HG03460 (cell line): ENCODE data around the gene HOXB9.

Experiments used
- ATAC-seq: cut with Tn5 transposase; IDR thresholded peaks from one replicate; pipeline ENCODE4 v1.9.1; 2021; ENCODE audit not compliant: unreplicated experiment

HOXB9 gene

DNA sequence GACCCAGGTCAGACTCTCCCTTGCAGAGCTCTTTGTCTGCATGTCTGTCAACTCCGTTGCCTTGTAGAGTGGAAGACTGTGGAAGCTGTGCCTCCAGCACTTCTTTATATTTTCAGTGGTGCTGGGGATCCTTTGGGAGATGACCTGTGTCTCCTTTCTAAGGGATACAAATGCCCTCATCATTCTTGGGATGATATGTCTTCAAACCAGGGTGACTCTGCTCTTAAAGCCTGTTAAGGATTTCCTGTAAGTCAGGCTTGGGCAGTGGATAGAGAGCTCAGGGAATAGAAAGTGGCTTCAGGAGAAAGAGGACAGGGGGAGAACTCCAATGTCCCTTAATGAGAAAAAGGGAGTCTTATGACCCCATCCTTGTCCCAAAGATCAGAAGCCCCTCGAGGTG, 37.6 kb downstream of the HOXB9 start:
- ATAC-seq = no peak

DNA sequence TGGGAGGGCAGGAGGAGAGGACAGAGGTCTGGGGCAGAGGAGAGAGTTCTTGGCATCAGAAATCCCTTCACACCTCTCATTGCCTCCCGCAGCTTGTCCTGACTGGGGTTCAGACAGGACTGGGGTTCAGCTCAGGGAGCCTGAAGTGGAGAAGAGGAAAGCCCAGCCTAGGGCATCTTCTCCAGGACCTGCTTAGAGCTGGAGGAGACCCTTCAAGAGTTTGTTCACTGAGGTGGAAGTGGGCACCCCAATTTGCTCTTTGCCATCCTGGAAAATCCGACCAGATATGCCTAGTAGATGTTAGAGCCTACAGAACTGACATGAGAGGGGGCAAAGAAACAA, 38.1 kb downstream of the HOXB9 start:
- no peak for ATAC-seq

DNA sequence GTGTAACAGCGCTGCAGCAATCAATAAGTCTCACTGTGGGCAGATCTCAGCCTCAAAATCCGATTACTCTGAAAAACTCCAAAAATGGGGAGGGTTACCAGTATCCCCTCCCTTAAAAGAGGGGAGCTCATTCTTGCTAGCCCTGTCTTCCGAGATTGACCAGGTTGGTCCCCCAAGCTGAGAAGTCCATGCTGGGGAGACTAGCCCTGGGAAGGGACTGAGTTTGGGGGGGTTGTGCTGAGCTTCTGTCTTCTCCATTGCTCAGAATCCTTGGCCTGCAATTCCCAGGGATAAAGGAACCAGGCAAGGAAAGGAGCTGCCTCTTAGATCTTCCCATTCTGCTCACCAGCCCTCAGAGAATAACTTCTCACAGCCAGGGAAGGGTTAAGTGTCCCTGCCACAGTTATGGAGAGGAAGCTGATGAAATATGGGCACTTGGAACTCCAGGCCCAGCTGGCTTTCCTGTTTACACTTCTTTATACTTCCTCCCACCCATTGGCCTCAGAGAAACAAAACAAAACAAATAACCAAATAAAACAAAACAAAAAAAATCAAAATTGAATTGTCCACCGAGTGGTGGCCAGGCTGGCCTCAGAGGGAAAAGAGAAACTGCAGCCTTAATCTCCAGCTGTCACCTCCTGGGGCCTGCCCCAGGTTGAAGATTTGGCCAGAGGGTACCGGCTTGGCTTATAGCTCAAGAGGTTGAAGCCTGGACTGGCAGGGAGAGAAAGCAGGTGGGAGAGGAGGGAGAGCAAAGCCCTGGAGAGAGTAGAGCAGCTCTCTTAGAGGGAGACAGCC, 38.7 kb downstream of the HOXB9 start:
- ATAC-seq = no peak

DNA sequence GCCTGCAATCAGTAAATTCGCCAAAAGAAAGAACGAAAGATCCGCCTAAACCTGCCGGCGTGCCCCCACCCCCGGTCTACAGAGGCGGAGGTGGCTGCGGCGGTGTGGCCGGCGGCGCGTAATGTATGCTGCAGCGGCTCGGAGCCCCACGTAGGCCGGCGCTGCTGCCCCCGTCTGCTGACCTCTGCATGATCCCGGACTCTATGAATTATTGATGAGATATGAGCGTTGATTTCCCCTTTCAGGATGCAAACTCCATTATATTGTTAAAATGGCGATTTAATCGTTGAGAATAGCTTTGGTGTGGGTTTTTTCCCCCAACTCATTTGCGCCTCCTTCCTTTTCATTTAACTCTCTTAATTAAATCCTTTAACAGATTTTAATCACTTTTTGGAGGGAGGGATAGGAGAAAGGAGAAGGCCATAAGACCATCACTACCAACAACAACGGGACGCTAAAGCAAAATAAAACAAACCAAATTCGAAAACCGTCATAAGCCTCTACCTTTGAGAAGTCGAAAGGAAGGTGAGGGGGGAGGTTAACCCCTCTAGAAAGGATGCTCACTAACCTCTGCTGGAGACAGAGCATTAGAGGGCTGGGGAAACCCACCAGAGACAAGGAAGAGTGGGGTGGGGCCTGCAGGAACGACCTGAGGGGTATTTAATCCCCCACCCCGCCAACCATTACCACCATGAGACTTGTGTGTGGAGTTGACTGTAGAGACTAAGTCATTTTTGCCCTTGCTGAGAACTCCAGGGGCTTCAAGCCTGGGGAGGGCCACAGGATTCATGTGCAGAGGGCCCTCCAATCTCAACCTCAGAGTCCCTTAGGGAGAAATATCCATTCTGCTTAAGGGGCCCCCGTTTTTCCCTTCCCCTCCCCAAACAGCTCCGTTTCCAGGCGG, 39.6 kb downstream of the HOXB9 start:
- ATAC-seq = no peak

DNA sequence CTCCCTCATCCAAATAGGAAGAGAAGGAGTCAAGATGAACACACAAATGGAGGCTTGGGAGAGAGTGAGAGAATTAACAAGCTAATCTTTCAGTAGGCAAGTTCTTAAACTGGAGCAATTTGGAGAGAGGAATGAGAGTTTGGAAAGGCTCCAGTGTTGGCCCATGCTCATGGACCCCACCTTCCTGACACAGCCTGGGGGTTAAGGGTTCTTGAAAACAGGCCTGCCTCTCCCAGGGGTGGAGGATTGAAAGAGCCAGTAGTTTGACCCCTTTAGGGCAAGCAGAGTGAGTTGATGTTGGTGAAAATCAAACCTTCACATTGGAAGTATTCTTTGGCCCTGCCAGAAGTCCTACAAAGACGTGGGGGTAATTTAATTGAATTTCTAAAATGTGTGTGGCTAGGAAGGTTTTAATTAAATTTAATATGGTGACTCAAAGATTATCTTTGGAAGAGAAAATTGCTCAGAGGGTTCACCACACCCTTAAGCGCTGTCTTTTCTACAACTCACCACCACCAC, 41.9 kb downstream of the HOXB9 start:
- no peak for ATAC-seq

DNA sequence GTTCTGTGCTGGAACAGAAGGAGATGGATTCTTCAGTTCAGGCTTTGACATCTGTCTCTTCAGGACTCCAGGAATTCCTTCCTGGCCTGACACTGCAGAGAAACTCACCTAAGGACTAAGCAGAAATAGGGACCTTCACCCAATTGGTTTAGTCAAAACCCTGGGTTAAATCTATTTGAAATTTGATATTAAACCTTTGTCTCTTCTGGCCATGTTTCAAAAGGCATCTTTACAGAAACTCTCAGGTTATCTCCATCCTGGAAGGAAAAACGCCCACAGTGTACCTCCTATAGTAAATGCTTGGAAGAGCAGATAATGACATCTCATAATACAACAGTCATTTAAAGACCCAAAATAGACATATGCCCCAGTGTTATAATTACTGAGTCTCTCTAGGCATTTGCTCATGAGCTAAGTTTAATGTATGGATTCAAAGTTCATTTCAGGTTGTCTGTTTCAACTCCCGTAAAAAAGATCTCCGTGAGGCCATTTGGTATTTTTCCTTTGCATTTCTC, 42.4 kb downstream of the HOXB9 start:
- no peak for ATAC-seq

DNA sequence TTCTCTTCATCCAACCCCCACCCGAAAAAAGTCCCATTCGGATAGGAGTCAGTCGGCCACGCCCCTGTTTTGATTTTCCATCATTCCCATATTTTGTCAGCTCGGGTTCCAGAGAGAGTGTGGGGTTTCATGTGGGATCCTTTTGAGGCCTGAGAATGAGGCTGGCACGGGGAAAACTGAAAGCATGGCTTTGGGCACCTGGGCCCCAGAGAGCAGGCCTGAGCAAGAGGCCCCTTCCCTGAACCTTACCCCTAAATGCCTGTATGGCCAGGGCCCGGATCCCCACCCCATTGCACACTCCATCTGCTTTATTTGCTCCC, 43.4 kb downstream of the HOXB9 start:
- ATAC-seq = no peak

DNA sequence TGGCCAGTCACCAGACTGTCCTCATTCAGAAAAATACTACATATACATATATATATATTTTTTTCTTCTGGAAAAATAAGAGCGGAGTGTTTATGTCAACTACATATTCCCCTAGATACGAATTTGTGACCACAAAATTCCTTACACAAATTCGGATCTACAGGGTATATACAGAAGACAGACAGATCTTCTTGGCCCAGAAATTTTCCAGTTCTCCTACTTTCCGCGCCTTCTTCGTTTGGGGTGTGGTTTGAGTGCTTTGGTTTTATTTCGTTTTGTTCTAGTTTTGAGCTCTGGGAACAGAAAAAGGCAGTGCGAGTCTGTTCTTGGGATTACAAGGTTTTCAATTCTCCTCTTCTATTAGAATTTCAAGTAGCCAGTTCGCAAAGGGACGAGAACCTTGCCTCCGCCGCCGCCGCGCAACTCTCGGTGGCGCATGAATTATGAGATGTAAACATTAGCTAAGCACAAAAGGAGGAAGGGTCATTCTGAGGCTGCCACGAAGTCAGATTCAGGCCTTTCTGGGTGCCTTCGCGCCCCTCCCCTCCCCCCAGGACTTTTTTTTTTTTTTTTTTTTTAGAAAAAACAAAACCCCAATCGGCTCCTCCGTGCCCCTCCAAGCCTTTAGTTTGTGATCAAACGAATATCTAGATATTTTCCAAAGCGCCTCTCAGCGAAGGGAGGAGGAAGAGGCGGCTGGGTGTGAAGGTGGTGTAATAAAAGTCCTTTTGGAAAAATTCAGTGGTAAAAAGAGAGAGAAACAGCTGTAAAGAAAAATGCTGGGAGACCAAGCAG, 46.2 kb downstream of the HOXB9 start:
- ATAC-seq = no peak

DNA sequence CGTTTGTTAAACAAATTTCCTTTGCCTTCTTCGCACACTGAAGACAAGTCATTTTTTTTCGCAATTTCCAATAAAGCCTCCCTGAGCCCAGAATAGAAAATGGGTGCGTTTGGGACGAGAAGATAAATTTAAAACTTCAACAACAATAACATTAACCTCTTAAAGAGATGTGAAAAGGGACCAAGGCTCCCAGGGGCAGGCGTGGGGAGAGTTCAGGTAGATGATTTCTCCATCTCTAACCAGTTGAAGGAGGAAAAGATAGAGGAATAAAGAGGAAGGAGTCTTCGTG, 46.7 kb downstream of the HOXB9 start:
- ATAC-seq = no peak

DNA sequence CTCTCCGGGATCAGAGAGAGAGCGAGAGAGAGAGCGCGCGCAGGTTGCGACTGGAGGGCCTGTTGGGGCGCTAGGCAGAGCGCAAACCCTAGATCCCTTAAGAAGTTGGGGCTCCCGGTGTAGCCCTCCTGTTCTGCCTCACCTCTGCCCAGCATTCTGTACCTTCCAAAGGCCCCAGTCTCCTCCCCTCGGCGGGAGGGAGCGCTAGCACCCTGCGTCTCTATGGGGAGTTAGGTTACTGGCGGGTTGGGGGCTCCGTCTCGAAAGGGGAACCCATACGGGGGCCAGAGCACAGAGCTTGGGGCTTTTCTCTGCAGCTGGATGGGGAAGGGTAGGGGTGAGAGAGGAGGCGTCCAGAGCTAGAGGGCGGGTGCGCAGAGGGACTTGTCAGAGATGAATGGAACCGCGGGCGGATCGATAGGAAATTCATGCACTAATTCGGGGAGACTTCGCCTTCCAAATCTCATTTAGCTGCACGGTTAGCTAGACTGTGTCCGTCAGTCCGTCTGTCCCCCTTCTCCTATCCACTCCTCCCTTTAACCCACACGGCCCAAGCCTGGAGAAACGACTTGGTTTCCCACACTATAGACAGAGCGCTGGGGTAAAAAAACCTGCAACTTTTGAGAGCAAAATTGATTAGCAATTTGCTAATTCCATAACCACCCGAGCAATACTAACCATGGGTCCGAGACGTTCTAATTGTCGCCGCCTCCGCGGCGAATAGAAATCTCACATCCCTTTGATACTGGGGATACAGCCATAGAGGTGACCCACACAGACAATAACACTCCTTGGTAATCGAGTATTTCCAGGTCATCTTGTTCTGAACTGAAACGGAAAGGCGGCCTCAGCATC, 47.3 kb downstream of the HOXB9 start:
- peak; percentile 5 for ATAC-seq

DNA sequence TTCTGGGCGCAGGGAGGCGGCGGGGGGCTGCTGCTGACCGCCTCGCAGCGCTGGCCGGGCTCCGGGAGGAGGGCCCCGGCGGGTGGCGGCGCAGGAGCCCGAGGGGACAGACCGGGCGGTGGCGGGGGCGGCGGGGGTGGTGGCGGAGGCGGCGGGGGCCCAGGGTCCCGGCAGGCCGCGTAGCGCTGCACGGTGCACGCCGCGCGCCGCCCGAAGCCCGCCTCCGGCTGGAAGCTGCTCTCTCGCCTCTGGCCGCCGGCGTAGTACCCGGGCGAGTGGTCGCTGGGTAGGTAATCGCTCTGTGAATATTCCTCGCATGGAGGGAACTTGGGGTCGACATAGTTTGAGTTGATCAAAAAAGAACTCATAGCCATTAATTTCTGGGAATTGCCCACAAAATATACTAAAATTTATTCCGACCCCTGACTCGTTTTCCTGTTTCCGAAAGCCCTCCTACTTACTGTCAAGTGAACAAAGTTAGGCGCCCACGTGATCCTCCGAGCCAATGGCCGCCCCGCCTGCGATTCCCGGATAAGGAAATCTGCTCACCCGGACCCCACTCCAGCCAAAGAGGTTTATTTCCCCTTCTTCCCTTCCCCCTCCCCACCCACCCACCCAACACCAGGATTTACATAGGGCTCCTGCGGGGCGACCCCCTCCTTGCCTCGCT, 48.1 kb downstream of the HOXB9 start, which contains the start of gene HOXB4:
TSS of gene HOXB4 (minus strand) at position 405 of the 670 bp plus-strand sequence. CDS start at position 374, 31 bp downstream.
- peak; percentile 57 for ATAC-seq

DNA sequence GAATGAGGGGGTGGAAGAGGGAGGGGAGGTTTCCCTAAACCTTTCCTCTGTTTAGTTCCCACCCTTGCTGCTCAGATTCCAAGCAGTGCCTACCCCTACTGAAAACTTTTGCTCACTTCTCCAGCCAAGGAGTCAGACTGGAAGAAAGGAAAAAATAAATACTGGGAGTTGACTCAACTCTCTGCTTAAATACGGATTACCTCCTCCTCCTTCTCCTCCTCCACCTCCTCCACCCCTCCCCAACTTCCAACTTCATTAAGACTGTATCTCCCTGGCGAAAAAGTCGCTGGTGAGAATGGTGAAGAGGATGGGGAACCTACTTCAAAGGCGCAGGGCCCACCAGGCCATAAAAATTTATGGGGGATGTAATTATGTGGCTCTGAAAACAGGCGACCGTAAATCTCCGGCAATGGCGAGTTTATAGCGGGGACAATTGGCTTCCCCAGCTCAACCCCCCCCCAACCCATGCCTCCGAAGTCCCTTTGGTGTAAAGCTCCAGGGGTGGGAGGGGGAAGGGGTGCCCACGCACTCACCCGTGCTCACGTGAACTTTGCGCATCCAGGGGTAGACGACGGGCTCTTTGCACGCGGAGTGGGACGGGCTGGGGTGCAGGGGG, 48.7 kb downstream of the HOXB9 start:
- no peak for ATAC-seq

DNA sequence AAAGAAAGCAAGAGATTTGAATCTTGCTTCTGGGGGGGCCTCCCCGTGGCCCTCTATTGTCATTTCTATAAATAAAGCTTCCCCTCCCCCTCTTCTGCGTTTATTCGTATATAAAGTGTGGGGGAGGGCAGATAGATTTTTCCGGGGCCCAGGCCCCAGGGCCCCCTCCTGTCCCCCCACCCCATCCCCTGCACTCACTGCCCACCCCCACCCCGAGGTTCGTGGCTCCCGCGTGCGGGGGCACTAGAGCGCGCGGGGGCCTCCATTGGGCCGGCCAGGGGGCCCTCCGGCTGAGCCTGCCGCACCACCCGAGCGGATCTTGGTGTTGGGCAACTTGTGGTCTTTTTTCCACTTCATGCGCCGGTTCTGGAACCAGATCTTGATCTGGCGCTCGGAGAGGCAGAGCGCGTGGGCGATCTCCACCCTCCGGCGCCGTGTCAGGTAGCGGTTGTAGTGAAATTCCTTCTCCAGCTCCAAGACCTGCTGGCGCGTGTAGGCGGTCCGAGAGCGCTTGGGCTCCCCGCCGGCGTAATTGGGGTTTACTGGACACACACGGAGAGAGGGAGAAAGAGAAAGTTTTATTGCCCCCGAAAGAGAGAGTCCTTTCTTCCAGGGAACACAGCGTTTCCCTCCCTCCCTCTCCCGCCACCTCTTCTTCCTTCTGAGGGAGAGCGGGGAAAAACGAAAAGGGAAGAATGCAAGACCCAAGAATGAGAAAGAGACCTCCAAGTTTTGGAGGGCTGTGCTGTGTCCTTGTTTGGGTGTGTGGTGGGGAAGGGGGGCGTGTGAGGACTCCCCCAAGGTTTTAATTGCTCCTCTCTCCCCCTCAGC, 49.5 kb downstream of the HOXB9 start:
- ATAC-seq = no peak

DNA sequence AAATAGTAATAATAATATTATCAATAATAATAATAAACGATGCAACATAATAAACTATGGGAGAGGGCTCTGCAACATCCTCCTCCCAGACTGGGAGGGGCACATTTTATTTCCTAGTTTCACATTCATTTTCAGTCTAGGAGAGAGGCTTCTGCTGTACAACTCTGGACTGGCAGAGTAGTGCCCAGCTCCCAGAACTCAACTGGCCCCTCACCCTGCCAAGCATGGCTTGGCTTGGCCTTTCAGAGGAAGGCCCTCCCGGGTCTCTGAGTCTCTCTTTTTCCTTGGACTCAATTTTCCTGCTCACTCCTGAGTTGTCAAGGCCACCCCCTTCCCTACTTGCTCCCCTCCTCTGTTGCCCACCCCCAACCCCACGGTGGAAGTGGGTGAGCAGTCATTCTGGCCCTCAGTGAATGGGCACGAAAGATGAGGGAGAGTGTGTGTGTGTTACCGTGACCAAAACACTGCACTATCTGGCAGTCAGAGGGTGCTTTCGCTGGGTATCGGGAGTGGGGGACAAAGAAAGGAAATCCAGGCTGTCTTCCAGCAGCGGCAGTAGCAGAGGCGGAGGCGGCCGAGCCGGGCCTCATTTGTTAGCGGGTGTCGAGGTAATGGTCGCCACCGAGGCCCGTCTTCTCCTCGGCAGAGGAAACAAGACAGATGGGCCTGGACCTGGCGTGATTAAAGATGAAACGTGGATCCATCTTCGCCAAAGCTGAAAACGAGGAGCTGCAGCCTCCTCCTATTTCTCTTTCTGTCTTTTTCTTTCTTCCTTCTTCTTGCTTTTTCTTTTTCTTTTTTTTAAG, 50.3 kb downstream of the HOXB9 start:
- ATAC-seq = no peak

DNA sequence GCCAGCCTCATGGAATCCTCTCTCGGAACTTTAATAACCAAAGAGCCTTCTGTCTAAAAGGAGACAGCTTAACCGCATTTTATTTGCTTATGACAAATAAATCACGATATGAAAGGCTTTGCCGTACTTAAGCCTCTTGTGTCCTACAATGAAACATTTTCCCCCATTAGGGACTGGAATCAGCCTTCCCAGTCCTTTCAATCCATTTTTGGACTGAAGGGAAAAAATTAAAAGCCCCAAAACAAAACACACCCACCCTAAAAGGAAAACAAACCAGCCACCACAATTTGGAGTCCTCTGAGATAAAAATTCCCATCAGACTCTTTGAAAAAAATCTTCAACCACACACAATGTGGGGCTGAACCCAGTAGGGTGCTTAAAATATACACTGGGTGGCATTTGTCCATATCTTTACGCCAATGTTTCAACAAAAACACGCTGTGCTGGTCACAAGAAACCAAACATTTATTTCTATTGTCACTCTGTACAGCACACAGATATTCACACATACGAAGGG, 51.0 kb downstream of the HOXB9 start:
- no peak for ATAC-seq

DNA sequence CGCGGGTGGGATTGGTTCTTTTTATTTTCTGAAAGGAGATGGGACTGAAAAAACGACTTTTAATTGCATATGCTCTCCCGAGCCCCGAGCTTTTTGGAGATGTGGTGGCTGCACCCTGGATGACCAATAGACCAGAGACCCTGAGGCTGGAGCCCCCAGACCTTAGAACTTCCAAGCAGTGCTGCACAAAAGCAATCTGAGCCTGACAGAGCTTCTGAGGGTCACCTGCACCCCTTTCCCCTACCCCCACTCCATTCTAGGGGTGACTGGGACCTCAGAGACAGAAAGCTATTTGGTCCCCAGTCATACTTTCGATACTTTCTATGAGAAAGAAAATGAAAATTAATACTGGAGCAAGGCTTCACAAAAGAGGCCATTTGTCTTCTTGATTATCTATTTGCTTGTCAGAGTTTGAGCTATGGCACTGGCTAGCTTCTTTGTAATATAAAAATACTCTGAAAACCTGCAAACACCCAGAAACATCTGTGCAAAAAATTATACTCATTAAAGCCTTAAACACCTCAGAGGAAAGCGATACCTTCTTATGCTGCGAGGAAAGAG, 51.6 kb downstream of the HOXB9 start:
- ATAC-seq = no peak

DNA sequence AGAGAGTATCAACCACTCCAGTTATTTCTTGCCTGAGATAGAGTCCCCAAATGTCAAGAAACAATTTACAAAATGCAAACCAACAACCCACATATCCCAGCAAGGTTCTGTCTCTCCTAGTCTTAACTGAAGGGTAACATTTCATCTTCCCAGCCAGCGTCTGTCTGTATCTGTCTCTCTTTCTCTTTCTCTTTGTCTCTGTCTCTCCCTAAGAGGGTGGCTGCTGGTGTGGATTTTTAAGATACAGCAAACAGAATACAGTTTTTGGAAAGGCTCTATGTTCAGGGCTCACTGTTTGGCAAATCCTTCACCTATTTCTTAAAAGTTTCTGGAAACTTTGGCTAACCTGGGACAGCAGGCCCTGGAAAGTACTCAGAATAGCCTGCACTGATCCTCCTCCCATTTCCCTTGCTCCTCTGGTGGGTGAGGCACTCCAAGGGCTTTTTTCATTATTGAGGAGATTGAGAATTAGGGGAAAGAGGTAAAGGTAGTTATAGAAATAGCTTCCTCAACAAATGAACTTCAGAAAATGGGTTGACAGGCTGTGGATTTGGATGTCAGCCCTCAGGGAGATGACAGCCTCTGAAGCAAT, 54.2 kb downstream of the HOXB9 start:
- no peak for ATAC-seq
